ENCODE results near the gene GPR142.
"Not testable (repeated sequence)": the region's sequence is repeated elsewhere in the genome, so short reads cannot be mapped to it uniquely, and the experiment has no call there.

GPR142 gene

GRCh38 chr17:74393346-74393942 lies 26.1 kb downstream of the GPR142 start:
- no peak for DNase-seq (ENCODE audit: low read depth)

DNA sequence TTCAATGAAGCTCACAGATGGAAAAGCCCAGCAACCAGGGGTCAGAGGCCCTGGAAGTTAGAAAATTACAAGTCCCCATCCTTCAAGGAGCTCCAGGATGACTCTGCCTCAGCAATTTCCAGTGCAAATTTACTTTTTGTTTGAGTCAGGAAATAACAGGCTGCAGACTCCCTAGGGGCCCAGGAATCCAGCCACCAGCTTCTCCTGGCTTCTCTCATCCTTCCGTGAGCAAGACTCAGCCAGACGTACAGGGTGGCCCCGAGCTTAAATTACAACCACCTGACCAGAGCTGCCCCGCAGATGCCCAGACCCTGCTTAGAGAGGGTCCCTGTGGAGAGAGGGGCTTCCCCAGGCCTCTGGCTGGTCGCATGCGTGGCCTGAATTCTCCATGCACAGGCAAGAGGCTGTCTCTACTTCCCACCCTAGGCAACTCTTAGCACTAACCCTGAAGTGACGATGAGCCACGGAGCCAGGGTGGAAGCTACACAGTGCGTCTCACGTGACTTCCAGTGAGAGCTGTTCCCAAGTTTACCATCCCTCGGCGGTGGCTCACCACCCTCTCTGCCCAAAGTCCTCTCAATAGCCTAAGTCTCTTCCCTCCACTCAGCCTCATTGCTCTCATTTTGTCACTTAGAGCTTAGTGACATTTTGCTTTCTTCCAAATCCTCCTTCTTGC lies 27.1 kb downstream of the GPR142 start:
- DNase-seq (ENCODE audit: low read depth) = no peak

GRCh38 chr17:74394977-74395376 lies 27.7 kb downstream of the GPR142 start:
- DNase-seq (ENCODE audit: low read depth) = no peak

- no peak for DNase-seq (ENCODE audit: low read depth)
Measured at GRCh38 chr17:74396567-74396966, 29.3 kb downstream of the GPR142 start.

- no peak for DNase-seq (ENCODE audit: low read depth)
Measured at GRCh38 chr17:74402048-74402447, 34.7 kb downstream of the GPR142 start.

DNA sequence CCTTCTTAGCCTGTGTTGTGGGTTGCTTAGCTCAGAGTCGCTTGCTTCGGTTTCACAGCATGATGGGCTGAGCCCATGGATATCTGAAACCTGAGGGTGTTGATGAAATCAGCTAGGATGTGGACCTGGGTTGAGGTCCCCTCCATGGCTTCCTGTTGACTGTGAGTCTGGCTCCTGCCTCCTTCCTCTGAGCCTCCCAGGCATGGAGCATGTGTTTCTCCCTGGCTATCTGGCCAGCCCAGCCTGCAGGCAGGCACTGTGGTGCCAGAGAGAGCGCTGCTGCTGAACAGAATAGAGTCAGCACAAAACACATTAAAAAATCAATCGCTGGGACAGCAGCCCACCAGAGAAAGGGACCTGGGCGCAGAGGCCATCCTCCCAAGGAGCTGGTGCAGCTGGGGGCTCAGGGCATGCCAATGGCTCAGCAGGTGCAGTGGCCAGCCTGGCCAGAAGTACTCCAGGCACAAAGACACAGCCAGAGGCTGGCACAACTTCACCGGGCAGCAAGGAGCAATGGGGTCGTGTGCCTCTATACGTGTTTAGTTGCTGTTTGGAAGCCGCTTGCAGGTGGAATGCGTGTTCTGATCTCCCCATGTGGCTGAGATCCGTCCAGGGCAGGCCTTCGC lies 36.3 kb downstream of the GPR142 start:
- no peak for DNase-seq (ENCODE audit: low read depth)

GRCh38 chr17:74404218-74404617 lies 36.9 kb downstream of the GPR142 start:
- no peak for DNase-seq (ENCODE audit: low read depth)

- DNase-seq (ENCODE audit: low read depth) = no peak
Measured at GRCh38 chr17:74404789-74405188, 37.5 kb downstream of the GPR142 start.

- DNase-seq (ENCODE audit: low read depth) = not testable (repeated sequence)
Measured at GRCh38 chr17:74405311-74405710, 38.0 kb downstream of the GPR142 start.

- DNase-seq (ENCODE audit: low read depth) = no peak
Measured at GRCh38 chr17:74407384-74407783, 40.1 kb downstream of the GPR142 start.

- DNase-seq (ENCODE audit: low read depth) = no peak
Measured at GRCh38 chr17:74408262-74408661, 41.0 kb downstream of the GPR142 start.

DNA sequence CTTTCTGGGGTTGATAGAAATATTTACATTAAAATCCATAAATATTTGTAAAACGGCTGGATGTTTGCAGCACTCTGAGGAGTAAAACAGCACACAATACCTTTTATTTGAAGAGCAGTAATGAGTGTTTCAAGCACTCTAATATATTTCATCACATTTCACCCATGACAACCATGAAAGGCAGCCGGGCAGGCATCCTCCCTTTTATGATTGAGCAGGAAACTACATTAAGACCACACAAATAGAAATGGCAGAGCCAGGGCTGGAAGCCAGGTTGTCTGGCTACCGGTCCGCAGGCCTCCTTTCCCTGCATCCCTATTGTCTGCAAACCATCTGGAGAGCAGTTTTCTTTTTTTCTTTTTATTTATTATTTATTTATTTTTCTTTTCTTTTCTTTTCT lies 41.5 kb downstream of the GPR142 start:
- DNase-seq (ENCODE audit: low read depth) = no peak

DNA sequence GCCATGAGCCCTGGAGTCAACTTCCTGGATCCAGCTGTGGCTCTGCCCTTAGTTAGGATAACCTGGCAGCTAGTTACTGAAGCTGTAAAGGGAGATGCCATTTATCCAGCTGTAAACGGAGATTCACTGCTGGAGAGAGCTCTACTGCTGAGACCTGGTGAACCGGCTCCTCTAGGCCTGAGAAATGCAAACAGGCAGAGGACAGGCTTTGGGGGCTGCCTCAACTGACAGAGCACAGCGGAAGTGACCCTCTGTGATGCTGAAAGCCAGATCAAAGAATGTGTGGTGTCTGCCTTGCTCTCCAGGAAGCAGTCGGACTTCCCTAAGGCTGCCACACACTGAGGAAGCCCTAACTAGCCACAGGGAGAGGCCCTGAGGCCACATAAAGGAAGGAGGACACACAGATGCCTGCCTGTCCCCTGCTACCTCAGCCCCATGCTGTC lies 42.7 kb downstream of the GPR142 start:
- no peak for DNase-seq (ENCODE audit: low read depth)

DNA sequence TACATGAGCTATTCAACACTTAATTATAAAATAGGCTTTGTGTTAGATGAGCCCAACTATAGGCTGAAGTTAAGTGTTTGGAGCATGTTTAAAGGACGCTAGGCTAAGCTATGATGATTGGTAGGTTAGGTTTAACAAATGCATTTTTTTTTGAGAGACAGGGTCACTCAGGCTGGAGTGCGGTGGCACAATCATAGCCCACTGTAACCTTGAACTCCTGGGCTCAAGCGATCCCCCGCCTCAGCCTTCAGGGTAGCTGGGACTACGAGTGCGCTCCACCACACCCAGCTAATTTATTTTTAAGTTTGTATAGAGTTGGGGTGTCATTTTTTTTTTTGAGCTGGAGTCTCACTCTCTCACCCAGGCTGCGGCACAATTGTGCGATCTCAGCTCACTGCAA lies 45.3 kb downstream of the GPR142 start:
- no peak for DNase-seq (ENCODE audit: low read depth)

- no peak for DNase-seq (ENCODE audit: low read depth)
Measured at GRCh38 chr17:74413491-74413890, 46.2 kb downstream of the GPR142 start.

- no peak for DNase-seq (ENCODE audit: low read depth)
Measured at GRCh38 chr17:74414510-74414909, 47.2 kb downstream of the GPR142 start.

GRCh38 chr17:74415608-74416396 lies 48.5 kb downstream of the GPR142 start:
- no peak for DNase-seq (ENCODE audit: low read depth)

DNA sequence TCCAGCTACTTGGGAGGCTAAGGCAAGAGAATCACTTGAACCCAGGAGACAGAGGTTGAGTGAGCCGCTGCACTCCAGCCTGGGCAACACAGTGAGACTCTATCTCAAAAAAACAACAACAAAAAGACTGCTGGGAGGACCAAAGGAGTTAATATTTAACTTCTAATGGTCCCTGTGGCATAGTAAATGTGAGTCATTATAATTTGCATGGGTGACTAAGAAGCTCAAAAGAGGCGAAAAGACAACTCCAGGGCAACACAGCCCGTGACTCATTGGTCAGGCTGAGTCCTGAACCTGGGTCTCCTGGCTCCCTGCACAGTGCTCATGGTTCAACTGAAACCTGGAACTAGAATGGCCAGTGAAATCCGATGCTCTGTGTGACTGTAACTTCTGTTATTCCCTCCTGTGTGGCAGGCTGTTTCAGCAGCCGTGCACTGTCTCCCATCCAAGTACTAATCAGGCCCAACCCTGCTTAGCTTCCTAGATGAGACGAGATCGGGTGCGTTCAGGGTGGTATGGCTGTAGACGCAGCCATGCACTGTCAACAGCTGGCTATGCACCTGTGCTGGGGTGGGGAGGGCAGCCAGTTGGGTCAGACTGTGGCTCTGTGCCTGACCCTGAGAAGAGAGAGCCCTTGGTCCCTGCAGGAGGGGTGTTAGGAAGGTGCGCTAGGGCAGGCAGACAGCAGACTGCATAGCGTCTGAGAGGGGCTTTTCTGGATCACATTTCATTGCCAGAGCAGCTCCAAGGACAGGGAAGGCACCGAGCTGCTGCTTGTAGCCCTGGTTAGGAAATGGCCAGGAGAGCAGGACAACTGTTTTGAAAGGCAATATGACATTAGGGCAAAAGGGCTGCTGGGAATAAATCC lies 50.1 kb downstream of the GPR142 start:
- no peak for DNase-seq (ENCODE audit: low read depth)

DNA sequence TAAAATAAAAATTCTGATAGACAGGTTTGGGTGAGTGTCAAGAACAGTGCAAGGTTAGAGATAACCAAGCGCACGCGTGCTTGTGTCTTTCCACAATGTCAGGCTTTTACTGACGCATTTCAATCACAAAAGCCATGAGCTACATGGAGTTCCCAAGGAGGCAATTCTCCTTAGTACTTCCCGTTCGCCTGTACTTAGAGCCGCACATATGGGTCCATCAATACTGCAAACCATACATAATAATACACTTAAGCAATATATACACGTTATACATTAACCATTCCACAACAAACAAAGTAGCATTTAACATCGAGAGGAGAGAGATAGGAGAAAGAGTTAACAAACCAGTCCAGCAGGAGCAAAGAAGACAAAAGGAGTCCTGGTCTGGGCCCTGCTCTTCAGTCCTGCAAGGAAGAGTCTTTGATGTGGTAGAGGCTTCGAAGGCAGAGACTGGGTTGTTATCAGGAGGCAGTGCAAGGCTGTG lies 52.7 kb downstream of the GPR142 start:
- DNase-seq (ENCODE audit: low read depth) = no peak

Data from stimulated activated CD8-positive, alpha-beta memory T cell treated with anti-CD3 and anti-CD28 coated beads, Interleukin-12 subunit alpha, Interleukin-12 subunit beta, amount 100 ng/mL, for 4 hours (primary cell).